Osteocyte (in vitro differentiated cells): ENCODE results near the gene WNT7B. TPM values are rescaled to one million over a fixed set of nuclear protein-coding genes. Genes with fewer than 3 reads are reported as not detected.

Experiments used
- DNase-seq: peaks from one replicate; pipeline ENCODE4 v3.0.0; 2021; ENCODE audit warnings: mixed read lengths; ENCODE audit not compliant: unreplicated experiment; ENCODE audit errors: extremely low spot score
- H3K27ac Mint-ChIP-seq: one replicate; pipeline ENCODE4 v1.8.0; 2021; ENCODE audit warnings: mild to moderate bottlenecking, mixed read lengths; ENCODE audit not compliant: unreplicated experiment
- H3K27me3 Mint-ChIP-seq: one replicate; pipeline ENCODE4 v1.8.0; 2021; ENCODE audit warnings: mixed read lengths; ENCODE audit not compliant: unreplicated experiment
- H3K36me3 Mint-ChIP-seq: one replicate; pipeline ENCODE4 v1.8.0; 2021; ENCODE audit warnings: mixed read lengths; ENCODE audit not compliant: unreplicated experiment
- H3K4me1 Mint-ChIP-seq: one replicate; pipeline ENCODE4 v1.8.0; 2021; ENCODE audit warnings: mixed read lengths; ENCODE audit not compliant: unreplicated experiment
- H3K4me3 Mint-ChIP-seq: one replicate; pipeline ENCODE4 v1.8.0; 2021; ENCODE audit warnings: mild to moderate bottlenecking, moderate library complexity, mixed read lengths; ENCODE audit not compliant: unreplicated experiment
- H3K9me3 Mint-ChIP-seq: one replicate; pipeline ENCODE4 v1.8.0; 2021; ENCODE audit warnings: mixed read lengths; ENCODE audit not compliant: unreplicated experiment
- CTCF ChIP-seq: fragments of 200-600 bp; sonication (generic); IDR thresholded peaks from 2 replicates; pipeline ENCODE4 v1.5.0; 2021; ENCODE audit warnings: antibody characterized with exemption, mild to moderate bottlenecking, moderate library complexity
- total RNA-seq: library from RNA; stranded (reverse); gene quantifications from 2 replicates; pipeline ENCODE4 v1.2.1, GENCODE V29; 2021

Gene WNT7B
- total RNA-seq, 1 donor from 2014 or later: 2.3 TPM

- Mint-ChIP-seq H3K27ac (no peak overlapping the region), H3K36me3 (no peaks in the 10 kb centered on the region), H3K9me3 (no peaks in the 10 kb centered on the region), H3K4me1 (peaks cover 38% of the 10 kb centered on the region), H3K4me3 (no peak overlapping the region), H3K27me3 (peaks cover 2% of the 10 kb centered on the region)
- no peak for TF ChIP-seq CTCF
- no peak for DNase-seq
Observed at GRCh38 chr22:45906946-45907345, 70.0 kb downstream of the WNT7B start.

- Mint-ChIP-seq H3K36me3 (no peaks in the 10 kb centered on the region), H3K4me3 (no peak overlapping the region), H3K9me3 (no peaks in the 10 kb centered on the region), H3K4me1 (peaks cover 35% of the 10 kb centered on the region), H3K27ac (peak overlapping the region; percentile 83), H3K27me3 (peaks cover 2% of the 10 kb centered on the region)
- TF ChIP-seq CTCF: peak; percentile 13
- DNase-seq: no peak
Observed at GRCh38 chr22:45905924-45906865, 70.8 kb downstream of the WNT7B start.

- H3K27ac Mint-ChIP-seq: peak overlapping the region; percentile 83
- peaks cover 35% of the 10 kb centered on the region for H3K4me1 Mint-ChIP-seq
- no peak overlapping the region for H3K4me3 Mint-ChIP-seq
Observed at GRCh38 chr22:45905326-45905923, 71.5 kb downstream of the WNT7B start.

GRCh38 chr22:45904236-45904635, 72.7 kb downstream of the WNT7B start:
- Mint-ChIP-seq H3K9me3 (no peaks in the 10 kb centered on the region), H3K27ac (peak overlapping the region; percentile 3), H3K4me3 (no peak overlapping the region), H3K27me3 (peaks cover 11% of the 10 kb centered on the region), H3K4me1 (peaks cover 35% of the 10 kb centered on the region), H3K36me3 (no peaks in the 10 kb centered on the region)
- DNase-seq: no peak
- no peak for TF ChIP-seq CTCF

More at GRCh38 chr22:45905326-45905923, 71.5 kb downstream of the WNT7B start:
- DNase-seq: no peak
- H3K27me3 Mint-ChIP-seq: peaks cover 5% of the 10 kb centered on the region
- H3K9me3 Mint-ChIP-seq: no peaks in the 10 kb centered on the region
- TF ChIP-seq CTCF: no peak
- H3K36me3 Mint-ChIP-seq: no peaks in the 10 kb centered on the region
